Non-pigmented ciliary epithelial cell (primary cell): ENCODE measurements around the gene METTL13.

ENCODE experiments used
- DNase-seq: peaks from one replicate; pipeline ENCODE4 v3.0.0-alpha.2; 2010; ENCODE audit warnings: low read depth

Gene METTL13

GRCh38 chr1:171803461-171804022 is 22.1 kb downstream of the METTL13 start:
- no peak for DNase-seq

- DNase-seq: no peak
Observed at GRCh38 chr1:171805395-171806115, 24.1 kb downstream of the METTL13 start.

DNA sequence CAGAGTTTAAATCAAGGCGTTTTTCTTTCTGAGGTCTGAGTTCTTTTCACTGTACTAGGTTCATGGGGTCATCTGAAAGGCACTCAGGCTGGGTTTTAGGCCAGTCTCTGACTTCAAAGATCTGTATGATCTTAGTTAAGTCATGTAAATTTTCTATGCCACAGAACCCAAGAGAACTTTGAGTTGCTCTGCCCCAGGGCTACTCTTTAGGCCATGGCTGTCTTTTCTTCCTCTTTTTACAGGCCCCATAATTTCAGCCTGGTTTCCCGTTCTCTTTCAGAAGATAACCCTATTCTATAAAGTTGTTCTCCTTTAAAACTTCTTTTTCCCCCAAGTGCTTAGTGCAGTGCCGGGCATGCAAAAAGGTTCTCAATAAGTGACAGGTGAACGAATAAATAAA is 26.1 kb downstream of the METTL13 start:
- no peak for DNase-seq

- DNase-seq: no peak
Observed at GRCh38 chr1:171809834-171810233, 28.4 kb downstream of the METTL13 start.

DNA sequence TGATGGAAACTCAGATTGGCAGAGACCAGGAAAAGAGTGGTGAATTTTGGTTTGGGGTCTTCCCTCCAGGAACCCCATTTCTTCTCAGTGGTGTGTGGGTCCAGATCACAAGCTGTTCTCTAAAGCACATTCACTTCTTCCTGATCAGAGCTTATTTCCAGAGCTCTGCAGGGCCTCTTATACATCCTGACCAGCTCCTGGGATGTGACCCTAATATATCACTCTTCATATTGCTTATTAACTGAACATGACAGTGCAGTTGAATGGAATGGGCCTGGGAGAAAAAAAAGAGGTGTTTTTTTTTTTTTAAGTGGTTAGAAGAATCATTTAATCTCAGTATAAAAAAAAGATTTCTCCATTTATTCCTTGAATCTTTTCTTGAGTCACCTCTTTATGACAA is 30.2 kb downstream of the METTL13 start:
- DNase-seq: no peak

GRCh38 chr1:171814692-171815091 is 33.2 kb downstream of the METTL13 start:
- no peak for DNase-seq

DNA sequence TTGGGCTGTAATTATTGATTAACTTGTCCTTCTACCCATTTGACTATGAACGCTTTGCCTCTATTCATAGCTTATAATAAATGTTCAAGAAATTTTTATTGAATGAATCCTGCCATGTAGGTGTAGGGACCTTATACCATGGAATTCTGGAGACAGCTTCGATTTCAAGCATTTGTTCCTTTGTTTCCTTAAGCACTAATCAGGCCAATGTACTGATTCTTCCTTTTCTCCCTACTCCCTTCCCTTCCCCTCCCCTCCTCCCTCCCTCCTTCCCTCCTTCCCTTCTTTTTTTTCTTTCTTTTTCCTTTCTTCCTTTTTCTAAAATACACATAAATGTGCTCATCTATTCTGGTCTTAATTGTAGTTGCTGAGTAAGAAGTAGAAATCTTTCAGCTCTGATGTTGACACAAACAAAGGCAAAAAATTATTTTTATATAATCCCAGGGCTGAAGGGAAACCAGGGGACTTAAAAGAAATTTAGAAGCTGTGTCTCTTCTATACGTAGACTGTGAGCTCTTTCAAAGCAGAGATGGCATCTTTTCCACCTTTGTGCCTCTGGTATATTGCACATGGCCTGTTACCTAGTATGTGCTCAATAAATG is 34.9 kb downstream of the METTL13 start:
- no peak for DNase-seq

DNA sequence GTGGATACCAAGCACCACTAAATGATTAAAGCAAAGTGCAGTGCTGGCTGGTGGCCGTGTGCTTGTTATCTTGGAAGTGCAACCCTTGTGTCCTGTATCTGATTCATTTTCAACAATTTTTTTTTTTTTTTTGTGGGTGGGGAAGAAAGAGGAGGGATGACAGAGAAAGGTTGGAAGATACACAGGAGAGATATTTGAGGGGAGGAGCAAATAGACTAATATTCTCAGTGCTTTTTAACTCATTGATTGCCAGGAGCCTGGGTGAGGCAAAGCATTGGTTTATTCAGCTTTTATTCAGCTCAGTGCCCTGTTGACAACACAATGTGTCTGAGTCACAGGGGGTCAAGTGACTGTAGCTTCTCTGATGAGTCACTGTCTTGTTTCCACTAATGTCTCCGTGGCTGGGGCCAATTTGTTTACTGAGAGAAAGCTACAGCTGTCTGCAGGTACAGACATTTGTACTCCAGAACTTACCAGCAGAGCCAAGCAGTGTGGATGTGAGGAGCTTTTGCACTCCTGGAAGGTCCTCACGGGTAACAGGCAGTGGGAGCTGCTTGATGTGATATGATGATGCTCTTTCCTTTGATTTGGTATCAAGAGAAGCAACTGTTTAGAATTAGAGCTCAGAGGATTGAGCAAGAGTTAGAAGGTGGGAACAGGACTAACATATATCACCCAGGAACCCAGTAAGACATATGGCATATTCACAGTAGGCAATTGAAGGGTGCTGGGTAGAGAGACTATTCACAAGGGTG is 36.2 kb downstream of the METTL13 start:
- no peak for DNase-seq

DNA sequence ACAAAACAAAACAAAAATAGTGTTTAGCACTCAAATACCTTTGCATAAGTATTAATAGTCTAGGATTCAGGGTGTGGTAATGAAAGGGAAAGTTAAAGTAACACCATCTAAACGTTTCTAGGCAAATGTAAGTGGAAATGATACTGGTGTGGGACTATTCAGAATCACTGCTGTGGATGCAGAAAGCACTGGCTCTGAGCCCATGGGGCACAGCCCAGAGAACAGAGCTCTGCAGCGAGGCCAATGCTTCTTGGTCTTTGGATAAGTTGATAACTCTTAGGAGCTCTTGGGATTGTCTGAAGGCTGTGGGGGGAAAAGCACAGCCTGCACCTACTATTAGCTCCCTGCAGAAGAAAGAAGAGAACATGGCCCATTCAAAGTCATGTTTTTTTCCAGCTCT is 38.5 kb downstream of the METTL13 start:
- no peak for DNase-seq

DNA sequence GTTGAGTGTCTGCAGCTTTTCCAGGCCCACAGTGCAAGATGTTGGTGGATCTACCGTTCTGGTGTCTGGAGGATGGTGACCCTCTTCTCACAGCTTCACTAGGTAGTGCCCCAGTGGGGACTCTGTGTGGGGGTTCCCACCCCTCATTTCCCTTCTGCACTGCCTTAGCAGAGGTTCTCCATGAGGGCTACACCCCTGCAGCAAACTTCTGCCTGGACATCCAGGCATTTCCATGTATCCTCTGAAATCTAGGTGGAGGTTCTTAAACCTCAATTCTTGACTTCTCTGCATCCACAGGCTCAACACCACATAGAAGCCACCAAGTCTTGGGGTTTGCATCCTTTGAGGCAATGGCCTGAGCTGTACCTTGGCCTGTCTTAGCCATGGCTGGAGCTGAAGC is 45.5 kb downstream of the METTL13 start:
- DNase-seq: no peak

GRCh38 chr1:171828794-171829193 is 47.3 kb downstream of the METTL13 start:
- no peak for DNase-seq

- DNase-seq: no peak
Observed at GRCh38 chr1:171833091-171833825, 51.8 kb downstream of the METTL13 start.

DNA sequence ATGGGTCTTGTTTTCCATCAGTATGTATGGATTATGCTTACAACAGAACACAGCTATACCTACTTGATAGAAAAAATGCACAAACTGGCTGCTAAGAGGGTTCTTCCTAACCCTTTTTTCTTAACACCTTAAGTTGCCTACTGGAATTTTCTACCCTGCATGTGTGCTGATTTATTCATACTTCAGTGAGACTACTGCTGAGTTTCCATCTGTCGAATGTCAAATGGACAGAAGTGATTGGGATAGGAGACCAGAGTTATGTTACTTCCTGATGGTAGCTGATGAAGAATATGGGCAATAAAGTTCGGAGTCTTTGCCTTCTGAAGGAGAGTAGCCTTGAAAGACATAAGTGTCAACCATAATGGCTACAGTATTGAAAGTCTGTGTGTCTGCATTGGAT is 53.4 kb downstream of the METTL13 start:
- DNase-seq: no peak

- DNase-seq: no peak
Observed at GRCh38 chr1:171835891-171836290, 54.4 kb downstream of the METTL13 start.

- no peak for DNase-seq
Observed at GRCh38 chr1:171841050-171841910, 59.8 kb downstream of the METTL13 start, which contains the start of gene DNM3. Gene DNM3 (plus strand): TSS chr1:171841498. CDS start chr1:171841657, 159 bp downstream.

GRCh38 chr1:171841931-171842761 is 60.7 kb downstream of the METTL13 start:
- no peak for DNase-seq

DNA sequence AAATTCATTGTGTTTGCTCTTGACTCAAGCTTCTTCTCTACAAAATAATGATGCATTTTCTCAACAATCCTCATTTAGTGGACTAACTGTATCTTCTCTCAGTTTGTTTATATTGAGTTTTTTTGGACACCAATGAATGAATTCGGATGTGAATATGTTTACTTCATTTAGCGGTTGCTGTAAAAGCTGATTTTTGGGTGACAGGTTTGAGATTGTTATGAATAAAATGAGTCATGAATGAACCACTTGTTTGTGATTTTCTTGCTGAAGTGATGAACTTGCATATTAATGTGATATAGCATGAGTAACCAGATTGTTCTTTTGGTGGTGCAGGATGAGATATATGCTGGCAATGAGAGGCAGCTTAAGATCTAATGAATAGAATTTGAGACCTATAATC is 62.9 kb downstream of the METTL13 start:
- DNase-seq: no peak

GRCh38 chr1:171845998-171846397 is 64.5 kb downstream of the METTL13 start:
- no peak for DNase-seq
